ENCODE results near the gene TARP.

TARP gene

GRCh38 chr7:38316733-38317360 is 43.4 kb upstream of the TARP start:
- Mint-ChIP-seq H3K4me1 (ENCODE audit: low read depth, unreplicated experiment) (peaks cover 11% of the 10 kb centered on the region), H3K36me3 (ENCODE audit: unreplicated experiment) (no peaks in the 10 kb centered on the region), H3K27me3 (ENCODE audit: unreplicated experiment) (no peaks in the 10 kb centered on the region), H3K9me3 (ENCODE audit: unreplicated experiment) (peaks cover 2% of the 10 kb centered on the region), H3K4me3 (ENCODE audit: unreplicated experiment) (no peak overlapping the region), H3K27ac (ENCODE audit: unreplicated experiment) (no peak overlapping the region)
- TF ChIP-seq, protein P1, sequence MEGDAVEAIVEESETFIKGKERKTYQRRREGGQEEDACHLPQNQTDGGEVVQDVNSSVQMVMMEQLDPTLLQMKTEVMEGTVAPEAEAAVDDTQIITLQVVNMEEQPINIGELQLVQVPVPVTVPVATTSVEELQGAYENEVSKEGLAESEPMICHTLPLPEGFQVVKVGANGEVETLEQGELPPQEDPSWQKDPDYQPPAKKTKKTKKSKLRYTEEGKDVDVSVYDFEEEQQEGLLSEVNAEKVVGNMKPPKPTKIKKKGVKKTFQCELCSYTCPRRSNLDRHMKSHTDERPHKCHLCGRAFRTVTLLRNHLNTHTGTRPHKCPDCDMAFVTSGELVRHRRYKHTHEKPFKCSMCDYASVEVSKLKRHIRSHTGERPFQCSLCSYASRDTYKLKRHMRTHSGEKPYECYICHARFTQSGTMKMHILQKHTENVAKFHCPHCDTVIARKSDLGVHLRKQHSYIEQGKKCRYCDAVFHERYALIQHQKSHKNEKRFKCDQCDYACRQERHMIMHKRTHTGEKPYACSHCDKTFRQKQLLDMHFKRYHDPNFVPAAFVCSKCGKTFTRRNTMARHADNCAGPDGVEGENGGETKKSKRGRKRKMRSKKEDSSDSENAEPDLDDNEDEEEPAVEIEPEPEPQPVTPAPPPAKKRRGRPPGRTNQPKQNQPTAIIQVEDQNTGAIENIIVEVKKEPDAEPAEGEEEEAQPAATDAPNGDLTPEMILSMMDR (IDR thresholded peaks at IDR 0.05; ENCODE audit: partially characterized antibody, unreplicated experiment) = no peak
- DNase-seq = no peak

GRCh38 chr7:38315410-38315809 is 42.0 kb upstream of the TARP start:
- TF ChIP-seq, protein P1 (IDR thresholded peaks at IDR 0.05; ENCODE audit: partially characterized antibody, unreplicated experiment) = no peak
- Mint-ChIP-seq H3K9me3 (ENCODE audit: unreplicated experiment) (peaks cover 2% of the 10 kb centered on the region), H3K27ac (ENCODE audit: unreplicated experiment) (no peak overlapping the region), H3K4me3 (ENCODE audit: unreplicated experiment) (no peak overlapping the region), H3K27me3 (ENCODE audit: unreplicated experiment) (no peaks in the 10 kb centered on the region), H3K36me3 (ENCODE audit: unreplicated experiment) (no peaks in the 10 kb centered on the region), H3K4me1 (ENCODE audit: low read depth, unreplicated experiment) (peaks cover 13% of the 10 kb centered on the region)
- no peak for DNase-seq

GRCh38 chr7:38312821-38313220 is 39.4 kb upstream of the TARP start:
- no peak for DNase-seq
- peaks cover 4% of the 10 kb centered on the region for H3K4me1 Mint-ChIP-seq (ENCODE audit: low read depth, unreplicated experiment)
- no peaks in the 10 kb centered on the region for H3K36me3 Mint-ChIP-seq (ENCODE audit: unreplicated experiment)
- no peaks in the 10 kb centered on the region for H3K27me3 Mint-ChIP-seq (ENCODE audit: unreplicated experiment)
- no peak overlapping the region for H3K27ac Mint-ChIP-seq (ENCODE audit: unreplicated experiment)
- peaks cover 2% of the 10 kb centered on the region for H3K9me3 Mint-ChIP-seq (ENCODE audit: unreplicated experiment)
- no peak overlapping the region for H3K4me3 Mint-ChIP-seq (ENCODE audit: unreplicated experiment)
- TF ChIP-seq, protein P1 (IDR thresholded peaks at IDR 0.05; ENCODE audit: partially characterized antibody, unreplicated experiment) = no peak

DNA sequence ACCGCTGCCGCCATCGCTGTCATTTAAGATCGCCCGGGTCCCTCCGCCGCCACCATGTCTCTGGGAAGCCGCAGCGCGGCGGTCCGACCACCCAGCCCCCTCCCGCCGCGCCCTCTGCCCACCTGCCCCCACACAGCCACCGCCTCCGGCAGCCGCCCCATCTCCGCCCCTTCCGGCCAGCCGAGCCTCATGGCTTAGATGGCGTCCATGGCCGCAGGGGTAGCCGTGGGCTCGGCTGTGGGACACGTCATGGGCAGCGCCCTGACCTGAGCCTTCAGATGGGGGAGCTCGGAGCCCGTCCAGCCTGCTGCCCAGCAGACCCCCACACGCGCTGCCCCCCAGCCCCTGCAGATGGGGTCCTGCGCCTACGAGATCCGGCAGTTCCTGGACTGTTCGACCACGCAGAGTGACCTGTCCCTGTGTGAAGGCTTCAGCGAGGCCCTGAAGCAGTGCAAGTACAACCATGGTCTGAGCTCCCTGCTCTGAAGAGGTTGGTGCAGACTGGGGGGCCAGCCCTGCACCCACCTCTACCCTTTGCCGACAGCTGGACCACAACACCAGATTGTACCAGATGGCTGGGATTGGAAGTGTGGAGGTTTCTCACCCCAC is 38.0 kb upstream of the TARP start:
- no peak for DNase-seq
- Mint-ChIP-seq H3K27me3 (ENCODE audit: unreplicated experiment) (no peaks in the 10 kb centered on the region), H3K4me1 (ENCODE audit: low read depth, unreplicated experiment) (peaks cover 2% of the 10 kb centered on the region), H3K9me3 (ENCODE audit: unreplicated experiment) (peaks cover 2% of the 10 kb centered on the region), H3K36me3 (ENCODE audit: unreplicated experiment) (no peaks in the 10 kb centered on the region), H3K4me3 (ENCODE audit: unreplicated experiment) (no peak overlapping the region), H3K27ac (ENCODE audit: unreplicated experiment) (peak overlapping the region; percentile 59)
- TF ChIP-seq, protein P1 (IDR thresholded peaks at IDR 0.05; ENCODE audit: partially characterized antibody, unreplicated experiment) = no peak

- Mint-ChIP-seq H3K9me3 (ENCODE audit: unreplicated experiment) (peaks cover 2% of the 10 kb centered on the region), H3K27ac (ENCODE audit: unreplicated experiment) (no peak overlapping the region), H3K27me3 (ENCODE audit: unreplicated experiment) (no peaks in the 10 kb centered on the region), H3K4me3 (ENCODE audit: unreplicated experiment) (no peak overlapping the region), H3K36me3 (ENCODE audit: unreplicated experiment) (no peaks in the 10 kb centered on the region), H3K4me1 (ENCODE audit: low read depth, unreplicated experiment) (peaks cover 2% of the 10 kb centered on the region)
- DNase-seq = no peak
- TF ChIP-seq, protein P1 (IDR thresholded peaks at IDR 0.05; ENCODE audit: partially characterized antibody, unreplicated experiment) = no peak
Measured at GRCh38 chr7:38310591-38311101, 37.2 kb upstream of the TARP start.
